GM23338 (cell line): ENCODE results near the gene EGFR.

Experiments used
- CTCF ChIP-seq, 2 experiments: fragments of 200-600 bp in 1 of 2; sonication (generic) in 1 of 2; conservative IDR thresholded peaks; 2 replicates each; pipeline versions ENCODE4 v1.5.1 to v1.6.1; 2016 to 2017; ENCODE audit warnings: antibody characterized with exemption in 2 of 2, low read depth in 2 of 2, mild to moderate bottlenecking in 2 of 2, moderate library complexity in 1 of 2
- EZH2phosphoT487 ChIP-seq: fragments of 200-600 bp; sonication (generic); IDR thresholded peaks from one replicate; pipeline ENCODE4 v1.8.1; 2018; ENCODE audit warnings: antibody characterized with exemption; ENCODE audit not compliant: unreplicated experiment
- POLR2AphosphoS5 ChIP-seq: IDR thresholded peaks from 2 replicates; pipeline ENCODE4 v1.6.1; 2016; ENCODE audit warnings: antibody characterized with exemption, low read depth

GRCh38 chr7:55127135-55127551 is 108.3 kb downstream of the EGFR start:
- TF ChIP-seq POLR2AphosphoS5 = no peak
- TF ChIP-seq CTCF (conservative IDR thresholded peaks at IDR 0.05; ENCODE audit: low read depth in 2 of 2) = no peak
- no peak for TF ChIP-seq EZH2phosphoT487
